HL-60 (cell line): Measurements from ENCODE around the gene ZNF780B.

Experiments used
- DNase-seq, 2 experiments: peaks; one replicate each; pipeline ENCODE4 v3.0.0-alpha.2; 2010 to 2020; ENCODE audit warnings: low read depth in 1 of 2, low spot score in 1 of 2
- H3K27ac ChIP-seq: fragments of 250-450 bp; sonication (Bioruptor Pico); replicated peaks from 2 replicates; pipeline ENCODE4 v1.5.1; 2020; ENCODE audit warnings: mild to moderate bottlenecking, moderate library complexity
- H3K27me3 ChIP-seq: fragments of 250-450 bp; sonication (Bioruptor Pico); 2 replicates; pipeline ENCODE4 v1.5.1; 2021; ENCODE audit warnings: mild to moderate bottlenecking, moderate library complexity; ENCODE audit not compliant: insufficient read depth, poor library complexity, severe bottlenecking
- H3K4me3 ChIP-seq: replicated peaks from 2 replicates; pipeline ENCODE4 v1.5.1; 2011; ENCODE audit warnings: mild to moderate bottlenecking, control low read depth, low read length; ENCODE audit not compliant: insufficient read depth
- GABPA ChIP-seq: IDR thresholded peaks from 2 replicates; pipeline ENCODE4 v1.6.1; 2012; ENCODE audit warnings: low read depth
- POLR2AphosphoS5 ChIP-seq: IDR thresholded peaks from 2 replicates; pipeline ENCODE4 v1.6.1; 2012; ENCODE audit warnings: low read depth
- SPI1 ChIP-seq: IDR thresholded peaks from 2 replicates; pipeline ENCODE4 v1.6.1; 2012; ENCODE audit warnings: low read depth, mild to moderate bottlenecking, borderline replicate concordance
- TF ChIP-seq, protein P1 (sequence below): IDR thresholded peaks from 2 replicates; pipeline ENCODE4 v1.6.1; 2012; ENCODE audit warnings: low read depth; ENCODE audit not compliant: insufficient replicate concordance
- TF ChIP-seq, protein P2 (sequence below): IDR thresholded peaks from one replicate; pipeline ENCODE4 v1.5.1; 2011; ENCODE audit warnings: low read length, control low read depth, inconsistent platforms; ENCODE audit not compliant: insufficient read depth

ZNF780B gene

DNA sequence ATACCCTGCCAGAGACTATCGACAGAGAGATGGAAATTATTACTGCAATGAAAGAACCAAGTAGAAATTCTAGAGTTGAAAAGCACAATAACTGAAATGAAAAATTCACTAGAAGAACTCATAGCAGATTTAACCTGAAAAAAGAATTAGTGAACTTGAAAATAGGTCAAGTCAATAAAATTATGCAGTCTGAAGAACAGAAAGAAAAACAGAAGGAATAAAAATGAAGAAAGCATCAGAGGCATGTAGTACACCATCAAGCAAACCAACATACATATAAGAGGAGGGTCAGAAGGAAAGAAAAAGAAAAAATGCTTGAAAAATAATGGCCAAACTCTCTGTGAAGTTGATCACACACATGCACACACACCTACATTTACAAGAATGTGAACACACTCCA lies 3.6 kb upstream of the ZNF780B start:
- no peak for DNase-seq
- TF ChIP-seq GABPA: no peak
- TF ChIP-seq, protein P1, sequence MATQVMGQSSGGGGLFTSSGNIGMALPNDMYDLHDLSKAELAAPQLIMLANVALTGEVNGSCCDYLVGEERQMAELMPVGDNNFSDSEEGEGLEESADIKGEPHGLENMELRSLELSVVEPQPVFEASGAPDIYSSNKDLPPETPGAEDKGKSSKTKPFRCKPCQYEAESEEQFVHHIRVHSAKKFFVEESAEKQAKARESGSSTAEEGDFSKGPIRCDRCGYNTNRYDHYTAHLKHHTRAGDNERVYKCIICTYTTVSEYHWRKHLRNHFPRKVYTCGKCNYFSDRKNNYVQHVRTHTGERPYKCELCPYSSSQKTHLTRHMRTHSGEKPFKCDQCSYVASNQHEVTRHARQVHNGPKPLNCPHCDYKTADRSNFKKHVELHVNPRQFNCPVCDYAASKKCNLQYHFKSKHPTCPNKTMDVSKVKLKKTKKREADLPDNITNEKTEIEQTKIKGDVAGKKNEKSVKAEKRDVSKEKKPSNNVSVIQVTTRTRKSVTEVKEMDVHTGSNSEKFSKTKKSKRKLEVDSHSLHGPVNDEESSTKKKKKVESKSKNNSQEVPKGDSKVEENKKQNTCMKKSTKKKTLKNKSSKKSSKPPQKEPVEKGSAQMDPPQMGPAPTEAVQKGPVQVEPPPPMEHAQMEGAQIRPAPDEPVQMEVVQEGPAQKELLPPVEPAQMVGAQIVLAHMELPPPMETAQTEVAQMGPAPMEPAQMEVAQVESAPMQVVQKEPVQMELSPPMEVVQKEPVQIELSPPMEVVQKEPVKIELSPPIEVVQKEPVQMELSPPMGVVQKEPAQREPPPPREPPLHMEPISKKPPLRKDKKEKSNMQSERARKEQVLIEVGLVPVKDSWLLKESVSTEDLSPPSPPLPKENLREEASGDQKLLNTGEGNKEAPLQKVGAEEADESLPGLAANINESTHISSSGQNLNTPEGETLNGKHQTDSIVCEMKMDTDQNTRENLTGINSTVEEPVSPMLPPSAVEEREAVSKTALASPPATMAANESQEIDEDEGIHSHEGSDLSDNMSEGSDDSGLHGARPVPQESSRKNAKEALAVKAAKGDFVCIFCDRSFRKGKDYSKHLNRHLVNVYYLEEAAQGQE: no peak
- TF ChIP-seq POLR2AphosphoS5: no peak
- H3K27ac ChIP-seq: no peak overlapping the region
- no peaks in the 10 kb centered on the region for H3K27me3 ChIP-seq
- no peak overlapping the region for H3K4me3 ChIP-seq

DNA sequence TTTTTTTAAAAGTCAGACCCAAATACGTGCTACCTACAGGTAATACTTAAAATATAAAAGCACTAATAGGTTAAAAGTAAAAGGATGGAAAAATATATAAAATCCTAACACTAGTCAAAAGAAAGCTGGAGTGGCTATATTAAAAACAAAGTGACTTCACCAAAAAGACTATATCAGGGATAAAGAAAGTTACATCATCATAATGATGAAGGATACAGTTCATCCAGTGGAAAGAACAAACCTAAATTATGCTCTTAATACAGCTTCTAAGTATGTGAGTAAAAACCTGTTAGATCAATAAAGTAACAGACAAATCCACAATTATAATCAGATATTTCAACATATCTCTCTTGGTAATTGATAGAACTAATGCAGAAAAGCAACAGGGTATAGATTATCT lies 1.1 kb upstream of the ZNF780B start:
- no peak overlapping the region for H3K27ac ChIP-seq
- TF ChIP-seq POLR2AphosphoS5 (no peak), GABPA (no peak), SPI1 (no peak)
- TF ChIP-seq, protein P2, sequence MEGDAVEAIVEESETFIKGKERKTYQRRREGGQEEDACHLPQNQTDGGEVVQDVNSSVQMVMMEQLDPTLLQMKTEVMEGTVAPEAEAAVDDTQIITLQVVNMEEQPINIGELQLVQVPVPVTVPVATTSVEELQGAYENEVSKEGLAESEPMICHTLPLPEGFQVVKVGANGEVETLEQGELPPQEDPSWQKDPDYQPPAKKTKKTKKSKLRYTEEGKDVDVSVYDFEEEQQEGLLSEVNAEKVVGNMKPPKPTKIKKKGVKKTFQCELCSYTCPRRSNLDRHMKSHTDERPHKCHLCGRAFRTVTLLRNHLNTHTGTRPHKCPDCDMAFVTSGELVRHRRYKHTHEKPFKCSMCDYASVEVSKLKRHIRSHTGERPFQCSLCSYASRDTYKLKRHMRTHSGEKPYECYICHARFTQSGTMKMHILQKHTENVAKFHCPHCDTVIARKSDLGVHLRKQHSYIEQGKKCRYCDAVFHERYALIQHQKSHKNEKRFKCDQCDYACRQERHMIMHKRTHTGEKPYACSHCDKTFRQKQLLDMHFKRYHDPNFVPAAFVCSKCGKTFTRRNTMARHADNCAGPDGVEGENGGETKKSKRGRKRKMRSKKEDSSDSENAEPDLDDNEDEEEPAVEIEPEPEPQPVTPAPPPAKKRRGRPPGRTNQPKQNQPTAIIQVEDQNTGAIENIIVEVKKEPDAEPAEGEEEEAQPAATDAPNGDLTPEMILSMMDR: no peak
- TF ChIP-seq, protein P1: no peak
- H3K27me3 ChIP-seq: no peaks in the 10 kb centered on the region
- H3K4me3 ChIP-seq: no peak overlapping the region
- no peak for DNase-seq

DNA sequence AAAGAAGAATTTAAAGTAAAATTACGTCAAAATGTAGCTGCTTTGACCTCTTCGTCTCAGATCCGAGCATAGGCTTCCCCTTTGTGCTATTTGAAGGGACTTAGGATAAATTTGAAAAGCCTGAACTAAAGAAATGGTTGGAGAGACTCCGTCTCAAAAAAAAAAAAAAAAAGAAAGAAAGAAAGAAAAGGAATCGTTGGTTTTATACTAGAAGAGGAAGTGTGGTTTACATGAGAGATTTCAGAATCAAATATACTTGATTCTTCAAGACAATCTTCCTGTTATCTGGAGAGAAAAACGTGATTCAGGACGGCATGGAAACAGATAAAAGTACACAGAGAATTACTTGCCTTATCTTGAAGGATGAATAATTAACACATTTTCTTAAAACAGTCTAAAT lies 474 bp upstream of the ZNF780B start:
- TF ChIP-seq, protein P2: no peak
- TF ChIP-seq SPI1: peak; percentile 59
- TF ChIP-seq, protein P1: no peak
- H3K27me3 ChIP-seq: no peaks in the 10 kb centered on the region
- DNase-seq: no peak
- H3K4me3 ChIP-seq: peak overlapping the region; percentile 97
- H3K27ac ChIP-seq: peak overlapping the region; percentile 72

- Histone ChIP-seq H3K4me3 (peak overlapping the region; percentile 97), H3K27me3 (no peaks in the 10 kb centered on the region), H3K27ac (peak overlapping the region; percentile 72)
- TF ChIP-seq, protein P1: no peak
- no peak for TF ChIP-seq POLR2AphosphoS5
- TF ChIP-seq, protein P2: no peak
- no peak for TF ChIP-seq GABPA
- no peak for TF ChIP-seq SPI1
- no peak for DNase-seq
Observed at GRCh38 chr19:40055049-40055448, 982 bp downstream of the ZNF780B start.
